ENCODE results near the gene CHST1. TPM values are rescaled to one million over a fixed set of nuclear protein-coding genes. Genes with fewer than 3 reads are reported as not detected.

Gene CHST1
- total and polyA plus RNA-seq, 9 donors, result 3.4 to 12.9 (median 7.6) TPM

- H3K27me3 ChIP-seq, result no peaks in the 10 kb centered on the region
- TF ChIP-seq EP300 (IDR thresholded peaks at IDR 0.05), result no peak
- TF ChIP-seq CTCF (IDR thresholded peaks at IDR 0.05), result no peak
- TF ChIP-seq POLR2A (IDR thresholded peaks at IDR 0.05), result no peak
- H3K27ac ChIP-seq, result no peak overlapping the region
- H3K36me3 ChIP-seq, result no peaks in the 10 kb centered on the region
- no peaks in the 10 kb centered on the region for H3K4me1 ChIP-seq (ENCODE audit: insufficient read depth)
- H3K4me3 ChIP-seq, result no peak overlapping the region
- no peak for DNase-seq
- intact Hi-C loops (cut with DNase I), result no loop called here
- no peaks in the 10 kb centered on the region for H3K9me3 ChIP-seq
- WGBS, 3 donors, result 15 to 35% (median 33%) methylated on average over 1 of the region's 1 CpG
Measured at GRCh38 chr11:45647786-45648185, 17.6 kb downstream of the CHST1 start.

- H3K36me3 ChIP-seq, result no peaks in the 10 kb centered on the region
- 87 to 88% (median 88%) methylated on average over 3 of the region's 3 CpGs for WGBS, 3 donors
- no peak overlapping the region for H3K27ac ChIP-seq
- H3K9me3 ChIP-seq, result no peaks in the 10 kb centered on the region
- intact Hi-C loops (cut with DNase I), result no loop called here
- no peak overlapping the region for H3K4me3 ChIP-seq
- no peaks in the 10 kb centered on the region for H3K4me1 ChIP-seq (ENCODE audit: insufficient read depth)
- TF ChIP-seq POLR2A (IDR thresholded peaks at IDR 0.05) (no peak), CTCF (IDR thresholded peaks at IDR 0.05) (no peak), EP300 (IDR thresholded peaks at IDR 0.05) (no peak)
- no peak for DNase-seq
- no peaks in the 10 kb centered on the region for H3K27me3 ChIP-seq
Measured at GRCh38 chr11:45647329-45647728, 18.1 kb downstream of the CHST1 start.

- no peak for DNase-seq
- H3K27me3 ChIP-seq, result no peaks in the 10 kb centered on the region
- H3K36me3 ChIP-seq, result no peaks in the 10 kb centered on the region
- TF ChIP-seq EP300 (IDR thresholded peaks at IDR 0.05) (no peak), POLR2A (IDR thresholded peaks at IDR 0.05) (no peak), CTCF (IDR thresholded peaks at IDR 0.05) (no peak)
- 85 to 100% (median 98%) methylated on average over 1 of the region's 1 CpG for WGBS, 3 donors
- no peak overlapping the region for H3K27ac ChIP-seq
- intact Hi-C loops (cut with DNase I), result no loop called here
- no peaks in the 10 kb centered on the region for H3K4me1 ChIP-seq (ENCODE audit: insufficient read depth)
- no peaks in the 10 kb centered on the region for H3K9me3 ChIP-seq
- H3K4me3 ChIP-seq, result no peak overlapping the region
Measured at GRCh38 chr11:45646275-45646927, 19.0 kb downstream of the CHST1 start.

- no peak overlapping the region for H3K4me3 ChIP-seq
- no peaks in the 10 kb centered on the region for H3K9me3 ChIP-seq
- H3K27ac ChIP-seq, result no peak overlapping the region
- H3K27me3 ChIP-seq, result no peaks in the 10 kb centered on the region
- TF ChIP-seq POLR2A (IDR thresholded peaks at IDR 0.05), result no peak
- TF ChIP-seq EP300 (IDR thresholded peaks at IDR 0.05), result no peak
- no peak for TF ChIP-seq CTCF (IDR thresholded peaks at IDR 0.05)
- H3K36me3 ChIP-seq, result no peaks in the 10 kb centered on the region
- intact Hi-C loops (cut with DNase I), result no loop called here
- H3K4me1 ChIP-seq (ENCODE audit: insufficient read depth), result no peaks in the 10 kb centered on the region
- WGBS, 3 donors, result 86 to 95% (median 88%) methylated on average over 10 of the region's 10 CpGs
- no peak for DNase-seq
Measured at GRCh38 chr11:45644981-45645889, 20.2 kb downstream of the CHST1 start.

All from ovary (tissue), 9 donors.